Panc1 (cell line): ENCODE results near the gene DNAJC16.
"Not testable (repeated sequence)": the region's sequence is repeated elsewhere in the genome, so short reads cannot be mapped to it uniquely, and the experiment has no call there.

Source experiments
- CTCF ChIP-seq: fragments of 450-650 bp; IDR thresholded peaks from 2 replicates; pipeline ENCODE4 v1.5.1; 2017; ENCODE audit warnings: mild to moderate bottlenecking
- POLR2AphosphoS5 ChIP-seq: IDR thresholded peaks from 2 replicates; pipeline ENCODE4 v1.6.1; 2012; ENCODE audit warnings: mild to moderate bottlenecking, low read depth, low read length, moderate library complexity

GRCh38 chr1:15604400-15604799, 77.8 kb downstream of the DNAJC16 start:
- TF ChIP-seq CTCF, POLR2AphosphoS5: not testable (repeated sequence)
